Stomach (tissue), 9 donors: Measurements from ENCODE around the gene RNF208. TPM values are rescaled to one million over a fixed set of nuclear protein-coding genes. Genes with fewer than 3 reads are reported as not detected.
A peak's percentile ranks its signal among the peaks of the same experiment; 100 is the strongest.

Source experiments
- DNase-seq, 2 donors: peaks; one replicate each; pipeline versions ENCODE4 v3.0.0 to v3.0.0-alpha.2; 2013 to 2019
- H3K27ac ChIP-seq, 5 donors: fragments of 200-600 bp in 4 of 5; sonication (generic) in 4 of 5; one replicate each; pipeline ENCODE4 v1.5.1; 2013 to 2019; ENCODE audit warnings: mild to moderate bottlenecking in 1 of 5, moderate library complexity in 1 of 5
- H3K27me3 ChIP-seq, 3 donors: fragments of 200-600 bp; sonication (generic); one replicate each; pipeline ENCODE4 v1.5.1; 2017 to 2019; ENCODE audit warnings: mixed run types in 1 of 3
- H3K36me3 ChIP-seq, 4 donors: fragments of 200-600 bp; sonication (generic); 1 replicate in 3 of 4; 2 replicates in 1 of 4; pipeline ENCODE4 v1.5.1; 2016 to 2019
- H3K4me1 ChIP-seq, 4 donors: fragments of 200-600 bp; sonication (generic); one replicate each; pipeline ENCODE4 v1.5.1; 2016 to 2019
- H3K4me3 ChIP-seq, 4 donors: fragments of 200-600 bp; sonication (generic) in 3 of 4; one replicate each; pipeline ENCODE4 v1.5.1; 2016 to 2019; ENCODE audit warnings: mild to moderate bottlenecking in 1 of 4
- H3K9me3 ChIP-seq, 4 donors: fragments of 200-600 bp; sonication (generic); one replicate each; pipeline ENCODE4 v1.5.1; 2016 to 2019
- EP300 ChIP-seq: sonication (generic); formaldehyde crosslinking; IDR thresholded peaks from one replicate; pipeline ENCODE4 v1.6.1; 2017; ENCODE audit warnings: antibody characterized with exemption
- POLR2A ChIP-seq, 4 donors: fragments of 450-650 bp; IDR thresholded peaks; one replicate each; pipeline ENCODE4 v1.6.1; 2016; ENCODE audit warnings: antibody characterized with exemption in 4 of 4, control low read depth in 2 of 4, mild to moderate bottlenecking in 1 of 4, moderate library complexity in 1 of 4
- POLR2AphosphoS5 ChIP-seq, 3 donors: sonication (generic); formaldehyde crosslinking; IDR thresholded peaks; one replicate each; pipeline ENCODE4 v1.6.1; 2016; ENCODE audit warnings: antibody characterized with exemption in 3 of 3
- WGBS, 5 donors: extraction: QIAGEN DNeasy Blood & Tissue Kit in 3 of 5; methylation state at CpG; one replicate each; pipeline versions ENCODE4 v1.1.5 to v1.1.7; 2013 to 2018; 5-methylcytosine and 5-hydroxymethylcytosine counted together
- intact Hi-C: fragments of 100-400 bp; cut with DNase I; formaldehyde crosslinking; loops from one replicate; pipeline ENCODE4 v1.15.1; 2023; ENCODE audit warnings: low total_unique reads
- polyA plus RNA-seq, 3 donors: library from polyadenylated mRNA; stranded (reverse); fragments of 200-250 nt; gene quantifications; one replicate each; pipeline ENCODE4 v1.2.3, GENCODE V29; 2013
- total RNA-seq, 5 donors: library from RNA; depleted of rRNA; stranded (reverse); fragments of >200 nt; gene quantifications; one replicate each; pipeline versions ENCODE4 v1.1.0 to v1.2.3, GENCODE V29; 2014 to 2016
- TF ChIP-seq, protein P1 (sequence below), 7 experiments: fragments of 450-650 bp in 4 of 7; fragments of 200-600 bp in 3 of 7; sonication (generic) in 3 of 7; IDR thresholded peaks; one replicate each; pipeline ENCODE4 v1.5.1; 2016 to 2019; ENCODE audit warnings: antibody characterized with exemption in 7 of 7, control low read depth in 2 of 7, mild to moderate bottlenecking in 1 of 7
- donor health status: healthy with polysubstance abuse.
- donor health status: Bipolar disorder and iron deficiency.
- donor health status: healthy.

RNF208 gene
- total and polyA plus RNA-seq, 8 donors = 0.45 to 18.7 (median 11.8) TPM; not detected in 1

- Histone ChIP-seq H3K9me3 (no peaks in the 10 kb centered on the region), H3K27me3 (peaks cover 0 to 5% (median 0%) of the 10 kb centered on the region in 3 donors), H3K36me3 (peaks cover 10 to 42% (median 19%) of the 10 kb centered on the region in 4 donors), H3K27ac (peak overlapping the region; percentile 87 to 91 (median 89)), H3K4me3 (peak overlapping the region in 1 of 4 donors; percentile 45), H3K4me1 (peaks cover 19 to 51% (median 48%) of the 10 kb centered on the region in 4 donors)
- intact Hi-C loops = no loop called here
- no peak for DNase-seq
- 88 to 95% (median 93%) methylated on average over 18 to 30 of the region's 30 CpGs for WGBS, 5 donors
- TF ChIP-seq, protein P1, sequence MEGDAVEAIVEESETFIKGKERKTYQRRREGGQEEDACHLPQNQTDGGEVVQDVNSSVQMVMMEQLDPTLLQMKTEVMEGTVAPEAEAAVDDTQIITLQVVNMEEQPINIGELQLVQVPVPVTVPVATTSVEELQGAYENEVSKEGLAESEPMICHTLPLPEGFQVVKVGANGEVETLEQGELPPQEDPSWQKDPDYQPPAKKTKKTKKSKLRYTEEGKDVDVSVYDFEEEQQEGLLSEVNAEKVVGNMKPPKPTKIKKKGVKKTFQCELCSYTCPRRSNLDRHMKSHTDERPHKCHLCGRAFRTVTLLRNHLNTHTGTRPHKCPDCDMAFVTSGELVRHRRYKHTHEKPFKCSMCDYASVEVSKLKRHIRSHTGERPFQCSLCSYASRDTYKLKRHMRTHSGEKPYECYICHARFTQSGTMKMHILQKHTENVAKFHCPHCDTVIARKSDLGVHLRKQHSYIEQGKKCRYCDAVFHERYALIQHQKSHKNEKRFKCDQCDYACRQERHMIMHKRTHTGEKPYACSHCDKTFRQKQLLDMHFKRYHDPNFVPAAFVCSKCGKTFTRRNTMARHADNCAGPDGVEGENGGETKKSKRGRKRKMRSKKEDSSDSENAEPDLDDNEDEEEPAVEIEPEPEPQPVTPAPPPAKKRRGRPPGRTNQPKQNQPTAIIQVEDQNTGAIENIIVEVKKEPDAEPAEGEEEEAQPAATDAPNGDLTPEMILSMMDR (IDR thresholded peaks at IDR 0.05) = no peak
- no peak for TF ChIP-seq POLR2AphosphoS5 (IDR thresholded peaks at IDR 0.05)
- TF ChIP-seq POLR2A (IDR thresholded peaks at IDR 0.05) = no peak
- no peak for TF ChIP-seq EP300
Measured at GRCh38 chr9:137216188-137216965, 5.7 kb downstream of the RNF208 start.

- Histone ChIP-seq H3K4me3 (no peak overlapping the region), H3K9me3 (no peaks in the 10 kb centered on the region), H3K27ac (no peak overlapping the region), H3K4me1 (peaks cover 14 to 41% (median 39%) of the 10 kb centered on the region in 4 donors), H3K27me3 (no peaks in the 10 kb centered on the region), H3K36me3 (peaks cover 10 to 45% (median 22%) of the 10 kb centered on the region in 4 donors)
- no peak for DNase-seq
- no peak for TF ChIP-seq POLR2AphosphoS5 (IDR thresholded peaks at IDR 0.05)
- intact Hi-C loops = no loop called here
- WGBS, 5 donors = 92 to 95% (median 94%) methylated on average over 18 to 22 of the region's 22 CpGs
Measured at GRCh38 chr9:137215196-137215986, 6.6 kb downstream of the RNF208 start.

DNA sequence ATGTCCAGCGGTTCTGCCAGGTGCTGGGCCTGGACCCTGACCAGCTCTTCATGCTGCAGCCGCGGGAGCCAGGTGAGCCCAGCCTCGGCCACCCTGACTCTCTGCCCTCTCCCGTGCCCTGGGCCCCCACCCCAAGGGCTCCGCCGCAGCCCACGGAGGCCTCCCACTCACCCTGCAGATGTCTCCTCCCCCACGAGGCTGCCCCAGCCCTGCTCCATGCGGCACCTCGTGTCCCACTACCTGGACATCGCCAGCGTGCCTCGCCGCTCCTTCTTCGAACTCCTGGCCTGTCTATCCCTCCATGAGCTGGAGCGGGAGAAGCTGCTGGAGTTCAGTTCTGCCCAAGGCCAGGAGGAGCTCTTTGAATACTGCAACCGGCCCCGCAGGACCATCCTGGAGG lies 7.4 kb downstream of the RNF208 start:
- peaks cover 10 to 53% (median 30%) of the 10 kb centered on the region in 4 donors for H3K36me3 ChIP-seq
- intact Hi-C loops = no loop called here
- DNase-seq = no peak
- no peak overlapping the region for H3K27ac ChIP-seq
- TF ChIP-seq, protein P1 (IDR thresholded peaks at IDR 0.05) = no peak
- no peak for TF ChIP-seq POLR2AphosphoS5 (IDR thresholded peaks at IDR 0.05)
- no peak for TF ChIP-seq EP300
- TF ChIP-seq POLR2A (IDR thresholded peaks at IDR 0.05) = no peak
- H3K9me3 ChIP-seq = no peaks in the 10 kb centered on the region
- no peaks in the 10 kb centered on the region for H3K27me3 ChIP-seq
- no peak overlapping the region for H3K4me3 ChIP-seq
- WGBS, 5 donors = 92 to 97% (median 96%) methylated on average over 17 to 19 of the region's 19 CpGs
- peaks cover 14 to 35% (median 32%) of the 10 kb centered on the region in 4 donors for H3K4me1 ChIP-seq

- no peak for DNase-seq
- peaks cover 12 to 23% (median 20%) of the 10 kb centered on the region in 4 donors for H3K4me1 ChIP-seq
- WGBS, 5 donors = 83 to 89% (median 89%) methylated on average over 32 to 49 of the region's 49 CpGs
- H3K27ac ChIP-seq = no peak overlapping the region
- H3K27me3 ChIP-seq = no peaks in the 10 kb centered on the region
- no peak overlapping the region for H3K4me3 ChIP-seq
- intact Hi-C loops = no loop called here
- peaks cover 10 to 61% (median 40%) of the 10 kb centered on the region in 4 donors for H3K36me3 ChIP-seq
- no peaks in the 10 kb centered on the region for H3K9me3 ChIP-seq
- TF ChIP-seq POLR2AphosphoS5 (IDR thresholded peaks at IDR 0.05) (no peak), POLR2A (IDR thresholded peaks at IDR 0.05) (no peak), EP300 (no peak)
- TF ChIP-seq, protein P1 (IDR thresholded peaks at IDR 0.05) = no peak
Measured at GRCh38 chr9:137213160-137214060, 8.6 kb downstream of the RNF208 start.
